BJ (cell line): ENCODE data around the gene MCM9. TPM values are rescaled to one million over a fixed set of nuclear protein-coding genes. Genes with fewer than 3 reads are reported as not detected.

Source experiments
- CTCF ChIA-PET: fragments of 350-600 bp; formaldehyde crosslinking; extraction: SDS; loops from one replicate; lab custom pipeline; 2021; ENCODE audit warnings: antibody characterized with exemption, inconsistent platforms; lab: Yijun Ruan, JAX
- POLR2A ChIA-PET: fragments of 300-600 bp; sonication (Branson Sonifier 250); formaldehyde crosslinking; extraction: SDS; loops from one replicate; lab custom pipeline; 2021; ENCODE audit warnings: antibody characterized with exemption; lab: Charles Lee
- DNase-seq: peaks from one replicate; pipeline ENCODE4 v3.0.0-alpha.2; 2011; ENCODE audit warnings: low read depth
- H3K27me3 ChIP-seq: 2 replicates; pipeline ENCODE4 v1.6.0; 2011; ENCODE audit warnings: low read length; ENCODE audit not compliant: control insufficient read depth, insufficient read depth
- H3K36me3 ChIP-seq: 2 replicates; pipeline ENCODE4 v1.5.1; 2011; ENCODE audit warnings: low read length; ENCODE audit not compliant: control insufficient read depth, insufficient read depth
- H3K4me3 ChIP-seq: 2 replicates; pipeline ENCODE4 v1.5.1; 2011; ENCODE audit warnings: low read depth, mild to moderate bottlenecking, control low read depth, low read length
- polyA plus RNA-seq: library from polyadenylated mRNA; depleted of rRNA; stranded (reverse); fragments of >200 nt; gene quantifications from 2 replicates; pipeline ENCODE4 v1.2.3, GENCODE V29; 2011
- TF ChIP-seq, protein P1 (sequence below): IDR thresholded peaks from 2 replicates; pipeline ENCODE4 v1.5.1; 2011; ENCODE audit warnings: low read depth, mild to moderate bottlenecking, control low read depth, inconsistent platforms, low read length, moderate library complexity; ENCODE audit not compliant: insufficient read depth

The MCM9 gene
- polyA plus RNA-seq, 1 experiment, result 1.7 TPM

DNA sequence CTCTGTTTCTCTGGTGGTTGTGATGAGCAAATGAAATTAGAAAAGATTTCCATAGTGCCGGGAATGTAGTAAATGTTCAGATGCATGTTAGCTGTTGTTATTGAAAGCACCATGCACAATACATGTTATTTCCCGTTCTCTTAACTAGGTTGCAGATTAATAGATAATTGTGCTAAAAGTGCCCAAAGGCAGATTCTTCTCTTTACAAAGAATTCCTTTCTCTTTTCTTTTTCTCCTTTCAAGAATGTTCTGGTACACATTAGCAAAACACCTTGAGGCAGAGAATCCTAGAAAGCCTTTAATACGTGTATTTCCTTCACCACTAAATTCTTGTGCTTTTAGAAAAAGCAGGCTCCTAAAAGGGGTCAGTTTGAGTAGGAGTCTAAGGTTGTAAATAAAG lies 162.1 kb downstream of the MCM9 start:
- ChIA-PET POLR2A (no interaction called here), CTCF (no interaction called here)
- no peak for DNase-seq
- H3K36me3 ChIP-seq, result no peaks in the 10 kb centered on the region
- peaks cover 1% of the 10 kb centered on the region; the same call in 1 of the 2 replicates for H3K27me3 ChIP-seq
- TF ChIP-seq, protein P1, sequence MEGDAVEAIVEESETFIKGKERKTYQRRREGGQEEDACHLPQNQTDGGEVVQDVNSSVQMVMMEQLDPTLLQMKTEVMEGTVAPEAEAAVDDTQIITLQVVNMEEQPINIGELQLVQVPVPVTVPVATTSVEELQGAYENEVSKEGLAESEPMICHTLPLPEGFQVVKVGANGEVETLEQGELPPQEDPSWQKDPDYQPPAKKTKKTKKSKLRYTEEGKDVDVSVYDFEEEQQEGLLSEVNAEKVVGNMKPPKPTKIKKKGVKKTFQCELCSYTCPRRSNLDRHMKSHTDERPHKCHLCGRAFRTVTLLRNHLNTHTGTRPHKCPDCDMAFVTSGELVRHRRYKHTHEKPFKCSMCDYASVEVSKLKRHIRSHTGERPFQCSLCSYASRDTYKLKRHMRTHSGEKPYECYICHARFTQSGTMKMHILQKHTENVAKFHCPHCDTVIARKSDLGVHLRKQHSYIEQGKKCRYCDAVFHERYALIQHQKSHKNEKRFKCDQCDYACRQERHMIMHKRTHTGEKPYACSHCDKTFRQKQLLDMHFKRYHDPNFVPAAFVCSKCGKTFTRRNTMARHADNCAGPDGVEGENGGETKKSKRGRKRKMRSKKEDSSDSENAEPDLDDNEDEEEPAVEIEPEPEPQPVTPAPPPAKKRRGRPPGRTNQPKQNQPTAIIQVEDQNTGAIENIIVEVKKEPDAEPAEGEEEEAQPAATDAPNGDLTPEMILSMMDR, result no peak
- H3K4me3 ChIP-seq, result no peak overlapping the region

DNA sequence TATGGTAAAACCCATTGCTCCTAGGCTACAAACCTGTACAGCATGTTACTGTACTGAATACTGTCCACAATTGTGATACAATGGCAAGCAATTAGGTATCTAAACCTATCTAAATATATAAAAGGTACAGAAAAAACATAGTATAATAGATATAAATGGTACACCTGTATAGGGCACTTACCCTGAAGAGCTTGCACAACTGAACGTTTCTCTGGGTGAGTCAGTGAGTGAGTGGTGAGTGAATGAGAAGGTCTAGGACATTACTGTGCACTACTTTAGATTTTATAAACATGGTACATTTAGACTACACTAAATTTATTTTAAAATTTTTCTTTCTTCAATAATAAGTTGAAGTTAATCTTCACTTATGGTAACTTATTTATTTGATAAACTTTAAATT lies 163.7 kb downstream of the MCM9 start:
- DNase-seq, result no peak
- TF ChIP-seq, protein P1, result no peak
- ChIA-PET POLR2A (no interaction called here), CTCF (interaction anchor here (0.9 to 1.3 kb wide), 2 partner anchors 30 to 79 kb away, joined by 3 to 5 read pairs; no protein-coding TSS in a partner anchor)
- no peaks in the 10 kb centered on the region for H3K36me3 ChIP-seq
- no peak overlapping the region for H3K4me3 ChIP-seq
- peaks cover 1% of the 10 kb centered on the region; the same call in 1 of the 2 replicates for H3K27me3 ChIP-seq

DNA sequence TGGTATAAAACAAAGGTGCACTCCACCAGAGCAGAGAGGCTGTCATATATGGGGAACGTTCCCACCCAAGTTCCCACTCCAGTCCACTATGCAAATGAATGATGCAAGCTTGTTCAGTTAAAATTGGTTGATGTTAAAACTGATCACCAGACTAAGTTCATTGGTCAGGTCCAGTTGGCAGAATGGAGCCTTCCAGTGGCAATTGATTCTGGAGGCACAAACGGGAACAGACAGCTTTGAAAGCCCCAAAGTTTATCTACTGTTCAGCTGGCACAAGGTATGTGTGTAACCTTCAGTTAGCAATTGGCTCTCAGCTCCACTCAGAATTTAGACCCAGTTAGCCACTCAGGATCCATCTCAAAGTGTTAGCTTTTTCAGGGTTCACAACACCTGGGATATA lies 164.1 kb downstream of the MCM9 start:
- Histone ChIP-seq H3K27me3 (peaks cover 1% of the 10 kb centered on the region; the same call in 1 of the 2 replicates), H3K4me3 (no peak overlapping the region), H3K36me3 (no peaks in the 10 kb centered on the region)
- DNase-seq, result no peak
- ChIA-PET CTCF (interaction anchor here (1.3 kb wide), 1 partner anchor 30 kb away, joined by 5 read pairs; no protein-coding TSS in a partner anchor), POLR2A (no interaction called here)
- TF ChIP-seq, protein P1, result no peak

DNA sequence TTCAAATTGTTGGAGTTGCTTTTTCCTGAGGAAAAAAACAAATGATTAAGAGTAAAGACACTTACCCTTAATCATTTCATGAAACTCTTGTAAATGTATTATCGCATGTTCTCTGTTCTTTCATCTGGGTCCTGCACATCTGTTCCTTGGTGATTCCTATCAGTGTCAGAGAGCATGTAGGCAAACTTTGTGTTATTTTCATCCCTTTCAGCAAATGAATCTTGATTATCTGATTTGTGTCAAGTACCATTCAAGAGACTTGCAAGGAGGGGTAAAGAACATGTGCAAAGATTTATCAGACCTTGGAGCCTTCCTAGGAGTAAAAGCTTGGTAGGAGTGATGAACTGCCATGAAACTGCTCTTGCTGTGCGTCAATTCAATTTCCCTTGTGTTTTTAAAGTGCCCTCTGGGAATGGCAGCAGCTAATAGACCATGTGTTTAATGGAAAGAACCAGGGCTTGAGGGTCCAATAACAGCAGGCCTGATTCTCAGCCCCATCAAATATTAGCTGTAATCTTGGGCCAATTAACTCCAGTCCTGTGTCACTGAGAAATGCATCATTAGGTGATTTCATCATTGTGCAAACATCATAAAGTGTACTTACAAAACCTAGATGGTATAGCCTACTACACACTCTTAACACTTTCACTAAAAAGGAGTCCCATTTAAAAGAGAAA lies 164.7 kb downstream of the MCM9 start:
- TF ChIP-seq, protein P1, result no peak
- DNase-seq, result no peak
- Histone ChIP-seq H3K27me3 (peaks cover 1% of the 10 kb centered on the region; the same call in 1 of the 2 replicates), H3K4me3 (no peak overlapping the region), H3K36me3 (no peaks in the 10 kb centered on the region)
- CTCF ChIA-PET, result interaction anchor here (1.3 kb wide), 1 partner anchor 31 kb away, joined by 5 read pairs; no protein-coding TSS in a partner anchor
- POLR2A ChIA-PET, result no interaction called here

DNA sequence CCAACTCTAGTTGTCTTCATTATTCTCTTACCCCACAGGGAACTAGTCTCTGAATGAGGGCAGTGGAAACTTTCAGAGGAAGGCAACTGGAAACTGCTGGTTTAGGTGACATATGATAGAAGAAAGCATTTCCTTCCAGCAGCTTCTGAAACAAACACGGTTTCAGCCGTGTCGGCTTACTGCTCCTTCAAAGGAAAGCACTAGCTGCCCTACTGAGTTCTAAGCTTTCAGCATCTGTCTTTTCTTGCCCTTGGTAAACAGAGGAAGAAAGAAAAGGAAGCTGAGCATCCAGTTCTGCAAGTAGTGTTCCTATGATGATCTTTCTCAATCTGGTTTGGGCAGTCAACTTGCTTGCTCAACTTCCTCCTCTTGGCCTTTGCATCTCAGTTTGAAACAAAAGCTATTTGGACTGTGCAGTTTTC lies 166.0 kb downstream of the MCM9 start:
- POLR2A ChIA-PET, result interaction anchor here (0.5 kb wide), 1 partner anchor 62 kb away, joined by 15 read pairs; no protein-coding TSS in a partner anchor
- CTCF ChIA-PET, result no interaction called here
- Histone ChIP-seq H3K36me3 (no peaks in the 10 kb centered on the region), H3K27me3 (peaks cover 1% of the 10 kb centered on the region; the same call in 1 of the 2 replicates), H3K4me3 (no peak overlapping the region)
- TF ChIP-seq, protein P1, result no peak
- DNase-seq, result no peak
